Neural progenitor cell (in vitro differentiated cells): ENCODE measurements around the gene LRRC26.

Experiments
- CTCF ChIP-seq: fragments of 200-600 bp; sonication (generic); IDR thresholded peaks from 2 replicates; pipeline ENCODE4 v1.5.1; 2017; ENCODE audit warnings: antibody characterized with exemption, mild to moderate bottlenecking
- EZH2 ChIP-seq: fragments of 200-600 bp; sonication (generic); IDR thresholded peaks from 2 replicates; pipeline ENCODE4 v1.6.1; 2017; ENCODE audit warnings: antibody characterized with exemption, mild to moderate bottlenecking, moderate library complexity

GRCh38 chr9:137146527-137146918 lies 23.3 kb downstream of the LRRC26 start:
- TF ChIP-seq EZH2 (no peak), CTCF (no peak)
